Measurements from ENCODE around the gene DGKI. TPM values are rescaled to one million over a fixed set of nuclear protein-coding genes. Genes with fewer than 3 reads are reported as not detected.

Gene DGKI
- total and polyA plus RNA-seq, 10 donors = 0.03 to 1.0 (median 0.45) TPM

DNA sequence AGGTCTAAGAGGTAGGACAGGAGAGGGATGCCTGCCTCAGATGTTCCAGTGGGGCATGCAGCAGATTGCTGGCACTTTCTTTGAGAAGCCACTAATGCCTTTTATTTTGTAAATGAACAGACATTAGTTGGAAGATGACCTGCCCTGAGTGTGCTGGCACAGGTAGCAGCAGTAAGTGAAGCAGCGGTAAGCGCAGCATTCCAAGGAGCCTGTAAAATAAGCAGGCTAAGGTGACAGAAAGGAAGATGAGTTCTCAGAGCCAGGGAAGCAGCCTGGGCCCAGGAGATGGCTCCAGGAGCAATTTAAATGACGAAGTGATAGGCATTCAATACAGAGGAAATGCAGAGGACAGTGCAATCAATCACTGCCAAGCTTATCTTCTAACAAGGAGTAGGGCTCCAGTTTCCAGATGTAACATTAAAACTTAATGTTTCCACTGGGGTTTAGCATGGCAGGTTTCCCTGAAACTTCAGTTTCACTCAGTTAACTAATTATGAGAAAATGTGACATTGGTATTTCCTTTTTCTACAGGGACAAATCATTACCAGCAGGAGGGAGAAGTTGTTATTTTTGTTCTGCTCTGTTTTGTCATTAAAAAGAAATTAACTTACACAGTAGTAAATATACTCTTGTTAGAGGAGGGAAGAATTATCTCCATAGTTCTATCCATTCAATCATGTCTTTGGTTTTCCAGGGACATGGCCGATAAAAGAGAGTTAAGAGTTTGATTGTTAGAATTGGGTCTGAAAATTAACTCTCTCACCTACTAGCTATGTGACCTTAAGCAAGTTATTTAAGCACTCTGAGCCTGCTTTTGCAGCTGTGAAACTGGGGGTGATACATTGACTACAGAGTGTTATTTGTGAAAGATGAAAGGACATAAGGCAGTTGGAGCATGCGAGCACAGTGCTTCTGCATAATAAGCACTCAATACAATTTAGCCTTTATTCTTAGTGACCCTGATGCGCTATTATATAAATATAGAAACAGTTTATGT, 406.6 kb downstream of the DGKI start:
- Histone ChIP-seq H3K9me3 (no peaks in the 10 kb centered on the region), H3K27me3 (replicated peaks in 1 of 7) (no peaks in the 10 kb centered on the region), H3K36me3 (no peaks in the 10 kb centered on the region), H3K4me1 (no peaks in the 10 kb centered on the region), H3K4me3 (no peak overlapping the region), H3K27ac (no peak overlapping the region)
- 68 to 79% (median 70%) methylated on average over 6 of the region's 6 CpGs for WGBS, 5 donors
- intact Hi-C loops (cut with DNase I; ENCODE audit: low total_unique reads) = no loop called here
- no peak for DNase-seq
- TF ChIP-seq POLR2A (IDR thresholded peaks at IDR 0.05) (no peak), POLR2AphosphoS5 (IDR thresholded peaks at IDR 0.05) (no peak)
- TF ChIP-seq, protein P1, sequence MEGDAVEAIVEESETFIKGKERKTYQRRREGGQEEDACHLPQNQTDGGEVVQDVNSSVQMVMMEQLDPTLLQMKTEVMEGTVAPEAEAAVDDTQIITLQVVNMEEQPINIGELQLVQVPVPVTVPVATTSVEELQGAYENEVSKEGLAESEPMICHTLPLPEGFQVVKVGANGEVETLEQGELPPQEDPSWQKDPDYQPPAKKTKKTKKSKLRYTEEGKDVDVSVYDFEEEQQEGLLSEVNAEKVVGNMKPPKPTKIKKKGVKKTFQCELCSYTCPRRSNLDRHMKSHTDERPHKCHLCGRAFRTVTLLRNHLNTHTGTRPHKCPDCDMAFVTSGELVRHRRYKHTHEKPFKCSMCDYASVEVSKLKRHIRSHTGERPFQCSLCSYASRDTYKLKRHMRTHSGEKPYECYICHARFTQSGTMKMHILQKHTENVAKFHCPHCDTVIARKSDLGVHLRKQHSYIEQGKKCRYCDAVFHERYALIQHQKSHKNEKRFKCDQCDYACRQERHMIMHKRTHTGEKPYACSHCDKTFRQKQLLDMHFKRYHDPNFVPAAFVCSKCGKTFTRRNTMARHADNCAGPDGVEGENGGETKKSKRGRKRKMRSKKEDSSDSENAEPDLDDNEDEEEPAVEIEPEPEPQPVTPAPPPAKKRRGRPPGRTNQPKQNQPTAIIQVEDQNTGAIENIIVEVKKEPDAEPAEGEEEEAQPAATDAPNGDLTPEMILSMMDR (IDR thresholded peaks at IDR 0.05 in 8 of 11, conservative IDR thresholded peaks at IDR 0.05 in 3 of 11) = no peak

DNA sequence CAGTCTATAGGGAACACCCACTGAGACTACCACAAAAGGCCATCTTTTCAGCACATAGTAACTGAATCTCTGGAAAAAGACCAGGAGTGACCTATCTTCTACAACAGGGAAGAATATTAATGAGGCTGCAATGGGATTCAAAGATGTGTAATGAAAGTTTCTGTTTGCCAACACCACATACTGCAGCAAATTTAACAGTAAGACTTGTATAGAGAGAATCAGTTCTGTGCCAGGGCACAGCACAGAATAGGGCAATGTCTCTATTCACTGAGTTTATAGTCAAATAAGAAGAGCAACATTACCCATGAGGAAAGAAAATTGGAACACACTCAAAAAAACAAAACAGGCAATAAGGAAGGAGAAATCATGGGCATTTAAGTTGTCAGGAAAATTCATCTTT, 411.8 kb downstream of the DGKI start:
- no peaks in the 10 kb centered on the region for H3K4me1 ChIP-seq
- H3K27ac ChIP-seq = no peak overlapping the region
- no peaks in the 10 kb centered on the region for H3K36me3 ChIP-seq
- TF ChIP-seq POLR2A (IDR thresholded peaks at IDR 0.05) (no peak), POLR2AphosphoS5 (IDR thresholded peaks at IDR 0.05) (no peak)
- TF ChIP-seq, protein P1 (IDR thresholded peaks at IDR 0.05 in 8 of 11, conservative IDR thresholded peaks at IDR 0.05 in 3 of 11) = no peak
- no peaks in the 10 kb centered on the region for H3K9me3 ChIP-seq
- intact Hi-C loops (cut with DNase I; ENCODE audit: low total_unique reads) = no loop called here
- no peak overlapping the region for H3K4me3 ChIP-seq
- no peak for DNase-seq
- no peaks in the 10 kb centered on the region for H3K27me3 ChIP-seq (replicated peaks in 1 of 7)

DNA sequence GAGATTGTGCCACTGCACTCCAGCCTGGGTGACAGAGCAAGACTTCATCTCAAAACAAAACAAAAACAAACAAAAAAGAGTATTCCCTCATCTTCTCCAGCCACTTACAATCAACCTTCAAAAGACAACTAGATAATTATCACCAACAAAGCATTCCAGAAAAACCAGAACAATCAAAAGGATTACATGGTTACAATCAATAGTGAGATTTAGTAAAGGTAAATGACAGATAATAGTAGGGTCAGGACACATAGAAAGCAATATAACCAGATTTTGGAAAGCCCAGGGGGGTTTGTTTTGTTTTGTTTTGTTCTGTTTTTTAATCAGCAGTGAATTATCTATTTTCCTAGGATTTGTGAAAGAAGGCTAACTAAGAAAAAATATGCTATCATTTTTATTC, 412.2 kb downstream of the DGKI start:
- Histone ChIP-seq H3K9me3 (no peaks in the 10 kb centered on the region), H3K27me3 (replicated peaks in 1 of 7) (no peaks in the 10 kb centered on the region), H3K4me1 (no peaks in the 10 kb centered on the region), H3K4me3 (no peak overlapping the region), H3K27ac (no peak overlapping the region), H3K36me3 (no peaks in the 10 kb centered on the region)
- intact Hi-C loops (cut with DNase I; ENCODE audit: low total_unique reads) = no loop called here
- no peak for DNase-seq
- TF ChIP-seq, protein P1 (IDR thresholded peaks at IDR 0.05 in 8 of 11, conservative IDR thresholded peaks at IDR 0.05 in 3 of 11) = no peak
- TF ChIP-seq POLR2A (IDR thresholded peaks at IDR 0.05) = no peak

DNA sequence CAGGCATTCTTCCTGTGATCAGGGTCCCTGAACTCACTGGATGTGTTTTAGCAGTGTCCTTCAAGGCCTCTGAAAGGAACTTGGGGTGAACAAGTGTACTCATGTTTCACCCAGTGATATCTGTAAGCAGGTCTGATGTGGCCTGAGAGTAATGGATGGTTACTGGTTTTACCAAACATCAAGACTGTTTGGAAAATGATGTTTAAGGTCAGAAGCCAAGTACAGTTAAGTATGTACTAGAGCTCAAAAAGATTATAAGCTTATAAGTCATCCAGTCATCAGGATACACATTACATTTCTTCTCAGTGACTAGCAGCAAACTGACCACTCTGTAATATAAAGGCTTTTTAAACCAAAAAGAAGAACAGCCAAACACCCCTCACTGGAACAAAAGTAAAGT, 423.5 kb downstream of the DGKI start:
- Histone ChIP-seq H3K27me3 (replicated peaks in 1 of 7) (no peaks in the 10 kb centered on the region), H3K36me3 (no peaks in the 10 kb centered on the region), H3K4me3 (no peak overlapping the region), H3K27ac (no peak overlapping the region), H3K4me1 (no peaks in the 10 kb centered on the region), H3K9me3 (no peaks in the 10 kb centered on the region)
- TF ChIP-seq, protein P1 (IDR thresholded peaks at IDR 0.05 in 8 of 11, conservative IDR thresholded peaks at IDR 0.05 in 3 of 11) = no peak
- TF ChIP-seq POLR2AphosphoS5 (IDR thresholded peaks at IDR 0.05) = no peak
- TF ChIP-seq POLR2A (IDR thresholded peaks at IDR 0.05) = no peak
- DNase-seq = no peak
- intact Hi-C loops (cut with DNase I; ENCODE audit: low total_unique reads) = no loop called here

All from spleen (tissue), 11 donors.